GM21528 (cell line): Measurements from ENCODE around the gene C11orf91.
"Not testable (repeated sequence)": the region's sequence is repeated elsewhere in the genome, so short reads cannot be mapped to it uniquely, and the experiment has no call there.

Experiments used
- ATAC-seq: cut with Tn5 transposase; IDR thresholded peaks from one replicate; pipeline ENCODE4 v1.9.1; 2021; ENCODE audit warnings: mild to moderate bottlenecking, moderate library complexity; ENCODE audit not compliant: unreplicated experiment, low FRiP score

C11orf91 gene

DNA sequence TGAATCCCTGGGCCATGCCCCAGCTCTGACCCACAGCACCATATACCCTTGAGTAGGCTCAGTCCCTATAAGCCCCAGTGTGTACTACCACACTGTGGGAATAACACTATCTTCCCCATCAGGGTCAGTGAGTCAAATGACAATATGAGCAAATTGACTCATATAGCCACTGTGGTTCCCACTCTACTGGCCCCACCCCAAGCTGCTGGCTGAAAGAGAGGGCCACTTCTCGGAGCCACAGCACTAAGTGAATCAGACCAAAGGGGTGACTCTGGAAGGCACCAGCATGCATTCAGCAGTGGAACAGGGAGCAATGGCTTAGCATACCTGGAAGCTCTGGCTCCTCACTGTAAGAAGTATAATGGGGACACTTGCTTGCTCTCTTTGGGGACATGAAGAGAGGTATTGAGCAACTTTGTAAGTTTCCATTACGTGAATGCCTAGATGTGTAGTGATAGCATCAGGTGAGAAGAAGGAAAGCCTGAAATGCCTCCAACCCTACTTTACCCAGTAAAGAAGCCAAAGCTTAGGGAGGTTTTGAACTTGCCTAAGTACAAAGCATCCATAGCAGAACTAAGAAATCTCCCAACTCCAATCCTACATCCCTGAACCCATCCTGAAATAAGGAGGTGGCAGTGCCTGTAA lies 22.1 kb upstream of the C11orf91 start:
- ATAC-seq = peak; percentile 68

DNA sequence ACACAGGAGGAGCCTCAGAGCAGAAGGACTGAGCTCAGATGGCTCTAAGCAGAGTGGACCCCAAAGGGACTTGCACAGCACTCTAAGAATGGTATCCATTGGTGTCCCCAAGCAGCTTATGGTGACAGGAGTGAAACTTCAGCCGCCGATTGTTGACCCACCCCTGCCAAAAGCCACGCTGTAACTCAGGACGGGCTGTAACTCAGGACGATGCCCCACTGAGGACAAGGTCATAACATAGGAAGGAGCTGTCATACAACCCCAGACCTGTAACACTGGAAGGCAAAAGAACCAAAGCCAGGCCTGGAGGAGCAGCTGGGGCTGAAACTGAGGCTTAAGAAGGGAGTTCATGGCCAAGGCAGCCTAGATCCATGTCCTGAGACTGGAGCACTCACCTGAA lies 21.4 kb upstream of the C11orf91 start:
- no peak for ATAC-seq

DNA sequence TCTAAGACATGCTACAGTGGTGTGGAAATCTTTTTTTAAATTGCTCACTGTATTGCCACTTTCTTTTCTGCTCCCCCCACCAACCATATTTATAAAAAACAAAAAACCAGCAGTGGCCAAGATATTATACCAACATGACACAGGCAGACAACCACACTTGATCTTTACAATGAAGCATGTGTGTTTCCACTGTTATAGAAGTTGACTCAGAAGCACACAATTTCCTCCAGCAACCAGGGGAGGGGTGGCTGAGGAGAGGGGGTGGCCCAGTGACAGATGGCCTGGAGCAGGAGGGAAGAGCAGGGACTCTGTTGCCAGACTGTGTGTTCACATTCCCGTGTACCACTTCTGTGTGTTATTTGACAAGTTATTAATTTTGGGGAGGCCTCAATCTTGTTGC lies 20.8 kb upstream of the C11orf91 start:
- ATAC-seq = no peak

DNA sequence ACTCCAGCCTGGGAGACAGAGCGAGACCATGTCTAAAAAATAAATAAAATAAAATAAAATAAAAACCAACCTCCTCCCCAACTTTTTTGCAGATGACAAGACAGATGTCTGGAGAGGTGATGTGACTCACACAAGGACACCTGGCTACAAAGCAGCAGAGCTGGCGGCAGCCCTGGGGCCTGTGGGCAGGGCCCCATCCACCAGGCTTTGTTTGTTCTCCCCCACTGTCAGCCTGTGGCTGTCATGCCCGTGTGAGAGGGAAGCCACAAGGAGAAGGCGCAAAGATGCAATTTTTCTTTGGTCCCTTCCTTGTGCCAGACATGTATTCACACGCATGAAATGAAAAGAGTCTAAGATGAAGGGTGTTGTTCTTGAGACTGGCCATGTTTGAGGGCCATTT lies 19.0 kb upstream of the C11orf91 start:
- ATAC-seq = no peak

DNA sequence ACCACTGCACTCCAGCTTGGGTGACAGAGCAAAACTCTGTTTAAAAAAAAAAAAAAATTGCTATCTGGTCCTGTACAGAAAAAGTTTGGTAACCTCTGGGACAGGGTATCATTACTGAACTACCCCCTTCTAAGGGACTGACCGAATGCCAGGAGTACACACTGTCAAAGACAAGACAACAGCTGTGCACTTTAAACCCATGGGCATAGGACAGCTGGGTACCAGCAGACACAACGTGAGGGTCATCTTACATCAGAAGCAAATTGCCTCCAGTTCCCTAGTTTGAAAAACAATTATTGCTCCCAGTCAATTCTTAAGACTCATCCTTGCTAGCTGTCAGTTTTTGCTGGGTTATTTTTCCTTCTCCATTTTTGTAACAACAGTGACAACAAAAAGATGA lies 17.8 kb upstream of the C11orf91 start:
- no peak for ATAC-seq

DNA sequence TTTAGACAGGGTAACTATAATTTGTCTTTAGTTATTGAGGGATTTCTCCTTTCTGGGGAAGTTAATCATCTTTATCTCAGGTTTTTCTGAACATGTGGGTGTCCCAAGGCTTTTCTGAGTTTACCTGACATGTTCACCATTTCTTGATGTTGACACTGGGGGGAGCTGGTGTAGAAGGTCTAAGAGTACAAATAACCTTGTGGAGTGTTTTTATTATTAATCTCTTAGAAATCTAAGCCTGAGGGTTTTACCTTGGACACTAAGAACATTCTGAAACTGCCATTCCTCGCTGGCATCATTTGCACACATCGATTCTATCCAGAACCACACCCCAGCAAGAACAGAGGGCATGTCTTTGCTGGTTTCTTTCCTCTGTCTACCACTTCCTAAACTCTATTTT lies 15.6 kb upstream of the C11orf91 start:
- ATAC-seq = no peak

DNA sequence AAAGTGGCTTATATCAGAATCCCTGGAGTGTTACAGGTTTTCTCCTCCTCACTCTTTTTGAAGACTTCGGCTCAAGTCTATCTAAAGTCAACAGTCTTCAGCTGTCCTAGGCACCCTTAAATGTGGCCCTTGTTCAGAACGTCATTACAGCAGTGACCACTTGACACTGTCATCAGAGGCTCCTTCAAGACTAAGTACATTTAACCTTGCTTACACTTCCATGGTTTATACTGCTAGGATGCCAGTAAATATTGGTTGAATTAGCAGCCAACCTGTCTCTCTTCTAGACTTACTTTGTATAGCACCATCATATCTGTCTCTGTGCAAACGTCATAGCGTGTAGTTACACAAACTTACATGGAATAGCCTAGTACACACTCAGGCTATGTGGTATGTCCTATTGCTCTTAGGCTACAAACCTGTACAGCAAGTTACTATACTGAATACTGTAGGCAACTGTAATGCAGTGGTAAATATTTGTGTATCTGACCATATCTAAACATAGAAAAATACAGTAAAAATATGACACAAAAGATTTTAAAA lies 13.3 kb upstream of the C11orf91 start:
- no peak for ATAC-seq

DNA sequence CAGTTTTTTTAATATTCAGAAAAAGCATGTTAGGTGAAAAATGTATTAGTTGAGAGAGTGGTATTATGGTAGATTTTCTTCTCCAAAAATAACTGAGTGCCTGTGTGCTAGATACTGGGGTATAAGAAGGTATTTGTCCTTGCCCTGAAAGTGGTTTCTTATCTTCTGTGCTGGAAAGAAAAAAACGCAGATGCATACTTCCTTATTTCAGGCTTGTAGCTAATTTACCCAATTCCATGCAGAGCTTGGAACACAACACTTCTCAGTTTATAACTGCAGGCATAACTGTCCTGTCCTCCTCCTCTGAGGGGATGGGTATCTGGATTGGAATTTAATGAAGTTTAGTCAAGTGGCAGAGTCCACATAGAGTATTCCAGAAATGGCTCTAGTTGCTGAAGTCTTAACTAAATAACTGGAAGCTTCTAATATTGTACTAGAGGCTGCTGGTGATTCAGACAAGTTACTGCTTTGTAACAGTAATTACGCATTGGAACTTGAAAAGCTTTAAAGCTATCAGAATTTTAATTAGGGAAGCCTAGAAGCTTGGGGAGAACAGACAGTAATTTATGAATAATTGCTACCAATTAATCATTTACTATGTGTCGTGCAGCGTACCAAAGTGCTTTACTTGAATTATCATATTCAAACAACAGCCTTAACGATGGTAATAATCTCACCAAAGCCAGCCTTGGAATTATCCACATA lies 12.7 kb upstream of the C11orf91 start:
- no peak for ATAC-seq

DNA sequence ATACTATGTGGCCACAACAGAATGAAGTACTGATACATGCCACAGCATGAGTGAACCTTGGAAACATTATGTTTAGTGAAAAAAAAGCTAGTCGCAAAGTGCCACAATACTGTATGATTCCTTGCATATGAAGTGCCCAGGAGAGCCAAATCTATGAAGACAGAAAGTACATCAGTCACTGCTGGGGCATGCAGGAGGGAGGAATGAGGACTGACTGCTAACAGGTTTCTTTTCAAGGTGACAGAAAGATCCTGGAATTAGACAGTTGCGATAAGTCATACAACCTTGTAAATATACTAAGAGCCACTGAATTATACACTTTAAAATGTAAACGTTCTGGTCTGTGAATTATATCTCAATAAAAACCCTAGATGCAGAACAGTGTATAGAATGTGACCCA lies 11.8 kb upstream of the C11orf91 start:
- no peak for ATAC-seq

DNA sequence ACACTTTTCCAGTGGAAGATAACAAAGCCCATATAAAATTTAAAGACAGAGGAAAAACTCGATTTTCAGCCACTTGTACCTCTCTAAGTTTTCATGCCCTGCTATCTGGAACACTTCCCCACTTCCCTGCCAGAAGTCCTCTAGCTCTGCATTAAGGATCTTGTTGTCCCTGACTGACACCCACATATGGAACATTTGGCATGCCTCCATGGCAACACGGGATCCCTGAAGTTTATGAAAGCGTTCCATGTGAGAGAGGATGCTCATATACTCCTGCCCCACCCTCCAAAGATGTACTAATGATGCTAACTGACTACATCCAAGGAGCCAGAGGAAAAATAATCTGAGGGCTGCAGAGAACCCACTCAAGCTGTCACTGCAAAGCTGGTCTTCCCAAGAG lies 8.8 kb upstream of the C11orf91 start:
- ATAC-seq = no peak

DNA sequence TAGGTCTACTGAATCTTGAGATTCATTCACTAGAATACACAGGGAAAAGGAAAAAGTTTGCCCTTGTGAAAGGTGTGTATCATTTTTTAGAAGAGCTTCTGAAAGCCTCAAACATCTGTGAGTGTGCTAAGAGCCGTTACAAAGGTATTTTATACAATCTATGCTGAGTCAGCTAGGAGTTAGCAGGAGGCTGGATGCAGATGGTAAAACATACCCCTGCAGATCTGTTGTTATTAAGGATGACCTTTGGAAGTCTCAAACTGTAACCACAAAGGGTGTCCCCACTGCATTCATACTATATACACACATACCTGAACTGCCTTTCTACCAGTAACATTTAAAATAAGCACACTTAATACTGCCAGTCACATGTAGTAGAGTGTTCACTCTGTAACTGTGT lies 8.4 kb upstream of the C11orf91 start:
- no peak for ATAC-seq

DNA sequence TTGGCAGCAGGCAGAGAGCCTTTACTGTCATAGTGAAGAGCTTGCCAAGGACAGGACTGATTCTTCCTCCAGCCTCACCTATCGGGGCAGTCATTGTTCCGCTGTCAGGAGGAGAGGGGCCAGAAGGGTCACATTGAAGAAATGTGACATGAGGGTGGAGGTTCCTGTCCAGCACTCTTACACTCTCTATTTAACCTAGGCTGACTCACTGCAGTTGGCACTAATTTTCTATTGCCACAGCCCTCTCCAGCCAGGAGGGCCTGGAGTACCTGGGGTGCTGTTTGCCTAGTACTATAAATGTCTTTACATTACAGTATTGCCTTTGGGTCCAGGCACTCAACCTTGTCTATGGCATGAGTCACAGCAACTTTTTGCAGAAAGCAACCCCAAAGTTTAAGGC lies 7.2 kb upstream of the C11orf91 start:
- ATAC-seq = not testable (repeated sequence)

DNA sequence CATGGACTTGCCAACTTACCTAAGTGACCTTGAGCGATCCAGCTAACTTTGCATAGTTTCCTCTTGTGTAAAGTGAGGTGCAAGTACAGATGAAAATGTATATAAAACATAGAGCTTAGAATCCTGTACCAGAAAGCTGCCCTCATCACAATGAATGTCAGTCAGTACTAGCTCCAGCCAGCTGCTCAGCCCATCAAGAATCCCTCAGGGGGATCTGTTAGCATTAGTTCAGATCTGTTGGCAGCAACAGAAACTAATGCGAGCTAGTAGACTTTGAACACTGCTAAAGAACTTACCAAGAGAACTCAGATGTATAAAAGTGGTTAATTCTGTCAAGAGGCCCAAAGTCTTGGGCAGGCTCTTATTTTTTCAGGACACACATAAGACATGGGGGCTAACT lies 6.3 kb upstream of the C11orf91 start:
- no peak for ATAC-seq

DNA sequence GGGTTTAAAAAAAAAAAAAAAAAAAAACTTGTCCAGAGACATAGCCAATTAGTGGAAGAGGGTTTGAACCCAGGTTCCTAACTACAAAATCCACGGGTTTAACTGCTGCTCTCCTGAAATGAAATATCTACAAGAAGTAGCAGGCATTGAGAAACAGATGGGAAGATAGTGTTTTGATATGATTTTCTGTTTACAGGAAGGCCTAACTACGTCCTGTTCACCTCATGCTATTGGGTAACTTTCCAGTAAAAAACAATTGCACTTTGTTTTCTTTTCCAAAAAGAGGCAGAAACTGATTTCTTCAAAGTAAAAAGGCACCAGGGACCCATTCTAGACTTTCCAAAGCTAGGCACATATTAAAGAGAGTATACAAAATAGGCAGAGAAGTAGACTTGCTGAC lies 5.9 kb upstream of the C11orf91 start:
- ATAC-seq = no peak

DNA sequence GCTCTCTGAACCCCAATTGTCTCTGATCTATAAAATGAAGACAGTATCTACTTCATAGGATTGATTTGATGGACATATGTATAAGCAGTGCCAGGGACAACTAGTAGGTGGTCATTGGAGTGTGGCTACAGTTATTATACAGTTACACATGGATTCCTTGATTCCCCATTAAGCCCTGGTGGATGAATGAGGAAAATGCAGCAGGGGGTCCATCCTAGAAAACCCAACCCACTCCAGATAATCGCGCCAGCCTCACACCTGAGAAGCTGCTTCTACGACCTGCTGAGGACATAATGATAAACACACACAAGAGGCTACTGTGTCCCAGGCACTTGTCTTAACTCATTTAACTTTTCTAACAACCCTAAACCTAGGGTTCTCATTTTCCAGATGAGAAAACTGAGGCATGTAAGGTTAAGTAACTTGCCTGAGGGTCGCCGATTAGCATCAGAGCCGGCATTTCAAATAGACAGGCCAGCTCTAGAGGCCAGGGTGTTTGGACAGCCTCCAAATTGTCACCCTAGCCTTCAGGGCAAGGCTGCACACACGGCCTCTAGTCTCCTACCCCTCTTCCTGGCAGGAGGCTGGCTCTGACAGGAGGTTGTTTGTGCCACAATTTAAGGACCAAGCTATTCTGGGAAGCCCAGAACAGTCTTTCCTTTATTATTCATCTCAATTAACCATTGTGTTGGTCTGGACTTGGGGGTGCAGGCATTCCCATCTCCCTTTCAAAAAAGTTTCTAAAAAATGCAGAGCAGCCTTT lies 3.8 kb upstream of the C11orf91 start:
- ATAC-seq = no peak

DNA sequence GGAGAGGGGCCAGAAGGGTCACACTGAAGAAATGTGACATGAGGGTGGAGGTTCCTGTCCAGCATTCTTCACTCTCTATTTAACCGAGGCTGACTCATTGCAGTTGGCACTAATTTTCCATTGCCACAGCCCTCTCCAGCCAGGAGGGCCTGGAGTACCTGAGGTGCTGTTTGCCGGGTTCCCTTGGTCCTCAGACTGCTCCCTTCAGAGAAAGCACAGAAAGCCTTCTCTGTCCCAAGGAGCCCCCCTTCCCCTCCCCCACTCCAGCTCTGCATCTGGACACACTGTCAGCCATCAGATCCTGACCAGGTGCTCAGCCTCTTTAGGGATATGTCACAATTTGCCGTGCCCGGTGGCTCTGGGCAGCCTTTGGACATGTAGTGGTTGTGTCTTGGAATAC lies 3.2 kb upstream of the C11orf91 start:
- no peak for ATAC-seq

DNA sequence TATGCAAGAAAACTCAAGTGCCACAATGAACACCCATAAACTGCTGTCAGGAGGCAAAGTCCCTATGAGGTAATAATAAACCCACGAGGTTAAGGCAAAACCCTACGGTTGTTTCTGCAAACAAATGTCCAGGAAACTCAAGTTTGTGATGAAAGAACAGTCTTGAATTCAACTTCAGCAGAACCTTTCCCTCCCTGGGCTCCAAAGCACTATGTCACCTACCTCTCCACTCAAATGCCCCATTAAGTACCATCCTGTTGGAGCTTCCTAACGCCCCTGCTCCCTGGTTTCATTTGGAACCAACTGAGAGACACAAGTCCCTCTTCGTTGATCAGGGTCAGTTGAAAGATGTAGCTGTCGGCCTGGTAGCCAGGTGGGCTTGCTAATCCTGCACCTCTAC lies 2.6 kb upstream of the C11orf91 start:
- no peak for ATAC-seq

DNA sequence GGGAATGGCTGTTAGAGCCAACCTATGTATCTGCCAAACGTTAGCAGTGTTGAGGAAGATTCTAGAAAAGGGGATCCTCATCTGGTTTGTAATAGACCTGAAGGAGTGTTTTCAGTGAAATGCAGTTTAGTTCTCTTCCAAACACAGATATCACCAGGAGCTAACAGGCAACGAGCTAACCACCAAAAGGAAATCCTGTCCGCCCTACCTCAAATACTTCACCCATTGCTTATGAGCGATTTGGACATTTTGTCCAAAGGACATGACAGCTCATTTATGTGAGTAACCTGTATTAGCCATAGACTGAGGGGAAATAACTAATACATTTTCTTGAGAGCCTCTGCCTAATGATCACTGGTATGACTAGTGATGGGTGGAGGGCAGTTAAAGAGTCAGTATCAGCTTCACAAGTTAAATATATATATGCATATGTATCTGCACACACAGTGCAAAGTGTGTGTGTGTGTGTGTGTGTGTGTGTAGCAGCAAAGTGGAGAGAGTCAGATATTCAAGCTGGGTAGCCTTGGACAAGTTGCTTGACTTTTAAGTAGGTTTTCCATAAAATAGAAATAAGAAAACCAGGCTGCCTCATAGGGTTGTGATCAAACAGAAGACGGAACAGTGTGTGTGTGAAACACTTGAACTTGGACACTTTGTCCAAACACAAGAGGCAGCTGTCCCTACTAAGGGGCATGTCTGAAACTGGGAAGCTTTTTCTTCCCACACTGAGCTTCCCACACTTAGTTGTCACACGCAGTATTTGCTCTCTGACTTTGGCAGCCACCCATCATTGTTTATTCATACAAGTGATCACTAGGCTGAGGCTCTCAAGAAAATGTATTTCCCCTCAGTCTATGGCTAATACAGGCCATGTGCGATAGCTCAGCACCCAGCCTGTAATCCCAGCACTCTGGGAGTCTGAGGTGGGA lies 940 bp upstream of the C11orf91 start:
- no peak for ATAC-seq

DNA sequence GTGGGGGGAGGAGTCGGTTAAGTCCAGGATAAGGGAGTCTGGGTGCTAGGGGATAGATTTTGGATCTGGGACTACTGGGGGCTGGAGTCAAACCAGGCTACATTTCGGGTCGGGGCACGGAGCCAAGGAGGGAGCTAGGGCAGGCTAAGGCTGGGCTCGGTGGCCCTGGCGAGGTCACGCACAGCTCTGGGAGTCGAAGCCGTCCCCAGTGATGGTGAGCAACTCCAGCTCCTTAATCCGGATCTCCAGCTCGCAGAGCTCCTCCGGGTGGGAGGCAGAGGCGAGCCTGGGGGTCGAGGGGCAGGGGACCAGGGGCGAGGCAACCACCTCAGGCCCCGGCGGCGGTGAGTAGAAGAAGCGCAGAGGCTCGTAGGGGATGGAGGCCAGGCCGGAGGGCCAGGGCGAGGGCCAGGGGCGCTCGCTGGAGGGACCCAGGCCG lies 544 bp downstream of the C11orf91 start:
- ATAC-seq = no peak

DNA sequence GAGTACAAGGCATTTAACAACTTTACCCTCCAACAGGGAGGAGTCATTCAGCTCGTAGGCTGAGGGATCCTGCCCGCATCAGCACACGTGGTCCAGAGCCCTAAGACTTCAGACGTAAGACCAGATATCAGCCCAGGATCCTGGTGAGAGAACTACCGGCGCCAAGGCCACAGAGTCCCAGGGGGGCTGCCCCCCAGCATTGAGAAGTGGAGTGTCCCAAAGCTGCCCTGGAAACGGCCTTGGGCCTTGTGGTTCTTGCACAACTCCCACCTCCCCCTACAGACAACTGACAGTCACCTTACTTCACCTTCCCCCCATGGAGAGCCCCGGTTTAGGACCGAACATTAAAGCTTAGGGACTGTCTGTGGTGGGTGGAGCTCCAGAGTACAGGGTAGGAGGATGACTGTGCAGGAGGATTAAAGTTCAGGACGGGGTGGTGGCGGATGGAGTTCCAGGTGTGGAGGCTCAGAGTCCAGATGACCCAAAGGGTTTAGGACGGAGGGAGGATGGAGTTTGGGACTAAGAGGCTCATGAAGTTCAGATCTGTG lies 1.0 kb downstream of the C11orf91 start:
- ATAC-seq = no peak
